Osteocyte (in vitro differentiated cells): Measurements from ENCODE around the gene MYL7. TPM values are rescaled to one million over a fixed set of nuclear protein-coding genes. Genes with fewer than 3 reads are reported as not detected.

ENCODE experiments used
- DNase-seq: peaks from one replicate; pipeline ENCODE4 v3.0.0; 2021; ENCODE audit warnings: mixed read lengths; ENCODE audit not compliant: unreplicated experiment; ENCODE audit errors: extremely low spot score
- H3K27ac Mint-ChIP-seq: one replicate; pipeline ENCODE4 v1.8.0; 2021; ENCODE audit warnings: mild to moderate bottlenecking, mixed read lengths; ENCODE audit not compliant: unreplicated experiment
- H3K27me3 Mint-ChIP-seq: one replicate; pipeline ENCODE4 v1.8.0; 2021; ENCODE audit warnings: mixed read lengths; ENCODE audit not compliant: unreplicated experiment
- H3K36me3 Mint-ChIP-seq: one replicate; pipeline ENCODE4 v1.8.0; 2021; ENCODE audit warnings: mixed read lengths; ENCODE audit not compliant: unreplicated experiment
- H3K4me1 Mint-ChIP-seq: one replicate; pipeline ENCODE4 v1.8.0; 2021; ENCODE audit warnings: mixed read lengths; ENCODE audit not compliant: unreplicated experiment
- H3K4me3 Mint-ChIP-seq: one replicate; pipeline ENCODE4 v1.8.0; 2021; ENCODE audit warnings: mild to moderate bottlenecking, moderate library complexity, mixed read lengths; ENCODE audit not compliant: unreplicated experiment
- H3K9me3 Mint-ChIP-seq: one replicate; pipeline ENCODE4 v1.8.0; 2021; ENCODE audit warnings: mixed read lengths; ENCODE audit not compliant: unreplicated experiment
- total RNA-seq: library from RNA; stranded (reverse); gene quantifications from 2 replicates; pipeline ENCODE4 v1.2.1, GENCODE V29; 2021
- TF ChIP-seq, protein P1 (sequence below): fragments of 200-600 bp; sonication (generic); IDR thresholded peaks from 2 replicates; pipeline ENCODE4 v1.5.0; 2021; ENCODE audit warnings: antibody characterized with exemption, mild to moderate bottlenecking, moderate library complexity

The MYL7 gene
- total RNA-seq, 1 donor from 2014 or later: not detected

DNA sequence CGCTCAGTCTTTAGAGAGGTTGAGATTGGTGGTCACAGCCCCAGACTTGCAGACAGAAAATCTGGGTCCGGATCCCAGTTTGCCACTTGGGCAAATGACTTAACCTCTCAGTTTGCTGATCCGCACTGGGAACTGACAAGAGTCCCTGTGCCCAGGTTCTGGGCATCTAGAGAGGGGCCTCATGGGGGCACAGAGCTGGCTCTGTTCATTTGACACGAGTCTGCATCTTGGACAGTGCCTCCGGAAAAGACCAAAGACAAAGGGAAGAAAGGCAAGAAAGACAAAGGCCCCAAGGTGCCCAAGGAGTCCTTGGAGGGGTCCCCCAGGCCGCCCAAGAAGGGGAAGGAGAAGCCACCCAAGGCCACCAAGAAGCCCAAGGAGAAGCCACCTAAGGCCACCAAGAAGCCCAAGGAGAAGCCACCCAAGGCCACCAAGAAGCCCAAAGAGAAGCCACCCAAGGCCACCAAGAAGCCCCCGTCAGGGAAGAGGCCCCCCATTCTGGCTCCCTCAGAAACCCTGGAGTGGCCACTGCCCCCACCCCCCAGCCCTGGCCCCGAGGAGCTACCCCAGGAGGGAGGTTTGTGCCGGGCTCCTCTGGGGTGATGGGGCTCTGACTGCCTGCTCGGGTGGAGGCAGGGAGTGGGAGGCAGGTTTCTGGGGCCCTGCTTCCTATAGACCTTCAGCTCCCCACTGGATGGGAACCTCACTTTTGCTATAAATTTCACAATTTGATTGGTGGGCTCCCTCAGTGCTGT, 34.6 kb downstream of the MYL7 start:
- H3K27me3 Mint-ChIP-seq: no peaks in the 10 kb centered on the region
- H3K4me1 Mint-ChIP-seq: peaks cover 52% of the 10 kb centered on the region
- no peak for DNase-seq
- no peaks in the 10 kb centered on the region for H3K9me3 Mint-ChIP-seq
- H3K36me3 Mint-ChIP-seq: peaks cover 18% of the 10 kb centered on the region
- H3K27ac Mint-ChIP-seq: peak overlapping the region; percentile 87
- peak overlapping the region; percentile 86 for H3K4me3 Mint-ChIP-seq
- TF ChIP-seq, protein P1, sequence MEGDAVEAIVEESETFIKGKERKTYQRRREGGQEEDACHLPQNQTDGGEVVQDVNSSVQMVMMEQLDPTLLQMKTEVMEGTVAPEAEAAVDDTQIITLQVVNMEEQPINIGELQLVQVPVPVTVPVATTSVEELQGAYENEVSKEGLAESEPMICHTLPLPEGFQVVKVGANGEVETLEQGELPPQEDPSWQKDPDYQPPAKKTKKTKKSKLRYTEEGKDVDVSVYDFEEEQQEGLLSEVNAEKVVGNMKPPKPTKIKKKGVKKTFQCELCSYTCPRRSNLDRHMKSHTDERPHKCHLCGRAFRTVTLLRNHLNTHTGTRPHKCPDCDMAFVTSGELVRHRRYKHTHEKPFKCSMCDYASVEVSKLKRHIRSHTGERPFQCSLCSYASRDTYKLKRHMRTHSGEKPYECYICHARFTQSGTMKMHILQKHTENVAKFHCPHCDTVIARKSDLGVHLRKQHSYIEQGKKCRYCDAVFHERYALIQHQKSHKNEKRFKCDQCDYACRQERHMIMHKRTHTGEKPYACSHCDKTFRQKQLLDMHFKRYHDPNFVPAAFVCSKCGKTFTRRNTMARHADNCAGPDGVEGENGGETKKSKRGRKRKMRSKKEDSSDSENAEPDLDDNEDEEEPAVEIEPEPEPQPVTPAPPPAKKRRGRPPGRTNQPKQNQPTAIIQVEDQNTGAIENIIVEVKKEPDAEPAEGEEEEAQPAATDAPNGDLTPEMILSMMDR: no peak

- DNase-seq: no peak
- TF ChIP-seq, protein P1: no peak
- Mint-ChIP-seq H3K27me3 (no peaks in the 10 kb centered on the region), H3K4me3 (peak overlapping the region; percentile 86), H3K36me3 (peaks cover 18% of the 10 kb centered on the region), H3K27ac (peak overlapping the region; percentile 87), H3K4me1 (peaks cover 59% of the 10 kb centered on the region), H3K9me3 (no peaks in the 10 kb centered on the region)
These were observed 35.3 kb downstream of the MYL7 start for GRCh38 chr7:44105832-44106231.

GRCh38 chr7:44104860-44105771, 36.0 kb downstream of the MYL7 start:
- Mint-ChIP-seq H3K4me1 (peaks cover 66% of the 10 kb centered on the region), H3K27ac (peak overlapping the region; percentile 87), H3K36me3 (peaks cover 18% of the 10 kb centered on the region), H3K9me3 (no peaks in the 10 kb centered on the region), H3K27me3 (no peaks in the 10 kb centered on the region), H3K4me3 (peak overlapping the region; percentile 86)
- TF ChIP-seq, protein P1: no peak
- DNase-seq: no peak

DNA sequence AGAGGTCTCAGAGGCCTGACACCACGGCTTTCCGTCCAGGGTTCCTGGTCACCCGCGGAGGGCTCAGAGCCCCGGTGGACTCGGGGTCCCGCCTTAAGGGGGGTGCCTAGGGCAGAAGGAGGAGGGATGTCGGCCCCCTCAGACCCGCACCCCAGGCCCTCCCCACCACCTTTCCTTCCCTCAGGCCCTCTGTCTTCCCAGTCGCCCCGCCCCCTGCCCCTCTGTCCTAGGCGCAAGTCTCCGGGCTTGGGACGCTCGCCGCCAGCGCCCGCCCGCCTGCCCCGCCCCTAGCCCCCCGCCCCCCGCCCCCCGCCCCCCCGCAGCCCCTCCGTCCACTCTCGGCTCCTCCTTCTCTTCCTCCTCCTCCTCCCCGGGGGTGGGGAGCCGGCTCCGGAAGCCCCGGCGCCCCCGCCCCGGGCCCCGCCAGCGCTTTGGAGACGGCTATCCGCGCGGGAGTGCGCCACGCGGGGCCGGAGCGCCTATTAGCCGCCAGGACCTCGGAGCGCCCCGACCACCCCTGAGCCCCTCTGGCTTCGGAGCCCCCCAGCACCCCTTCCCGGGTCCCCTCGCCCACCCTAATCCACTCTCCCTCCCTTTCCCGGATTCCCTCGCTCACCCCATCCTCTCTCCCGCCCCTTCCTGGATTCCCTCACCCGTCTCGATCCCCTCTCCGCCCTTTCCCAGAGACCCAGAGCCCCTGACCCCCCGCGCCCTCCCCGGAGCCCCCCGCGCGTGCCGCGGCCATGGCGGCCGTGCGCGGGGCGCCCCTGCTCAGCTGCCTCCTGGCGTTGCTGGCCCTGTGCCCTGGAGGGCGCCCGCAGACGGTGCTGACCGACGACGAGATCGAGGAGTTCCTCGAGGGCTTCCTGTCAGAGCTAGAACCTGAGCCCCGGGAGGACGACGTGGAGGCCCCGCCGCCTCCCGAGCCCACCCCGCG, 36.9 kb downstream of the MYL7 start, which contains the start of gene AEBP1:
TSS of gene AEBP1 (plus strand) at position 423 of the 937 bp plus-strand sequence. CDS start at position 744, 321 bp downstream.
- peaks cover 74% of the 10 kb centered on the region for H3K4me1 Mint-ChIP-seq
- peak within 1 kb of the TSS; percentile 86 for H3K4me3 Mint-ChIP-seq
- H3K27ac Mint-ChIP-seq: peak within 1 kb of the TSS; percentile 96
- H3K27me3 Mint-ChIP-seq: no peaks in the 10 kb centered on the region
- peaks cover 18% of the 10 kb centered on the region for H3K36me3 Mint-ChIP-seq
- TF ChIP-seq, protein P1: no peak
- DNase-seq: no peak
- H3K9me3 Mint-ChIP-seq: no peaks in the 10 kb centered on the region
